HL-60 (cell line): ENCODE data around the gene SNTG2.

Experiments
- DNase-seq, 2 experiments: peaks; one replicate each; pipeline ENCODE4 v3.0.0-alpha.2; 2010 to 2020; ENCODE audit warnings: low read depth in 1 of 2, low spot score in 1 of 2
- H3K27ac ChIP-seq: fragments of 250-450 bp; sonication (Bioruptor Pico); replicated peaks from 2 replicates; pipeline ENCODE4 v1.5.1; 2020; ENCODE audit warnings: mild to moderate bottlenecking, moderate library complexity
- H3K27me3 ChIP-seq: fragments of 250-450 bp; sonication (Bioruptor Pico); 2 replicates; pipeline ENCODE4 v1.5.1; 2021; ENCODE audit warnings: mild to moderate bottlenecking, moderate library complexity; ENCODE audit not compliant: insufficient read depth, poor library complexity, severe bottlenecking
- H3K4me3 ChIP-seq: replicated peaks from 2 replicates; pipeline ENCODE4 v1.5.1; 2011; ENCODE audit warnings: mild to moderate bottlenecking, control low read depth, low read length; ENCODE audit not compliant: insufficient read depth
- CTCF ChIP-seq: IDR thresholded peaks from one replicate; pipeline ENCODE4 v1.5.1; 2011; ENCODE audit warnings: low read length, control low read depth, inconsistent platforms; ENCODE audit not compliant: insufficient read depth
- GABPA ChIP-seq: IDR thresholded peaks from 2 replicates; pipeline ENCODE4 v1.6.1; 2012; ENCODE audit warnings: low read depth
- POLR2AphosphoS5 ChIP-seq: IDR thresholded peaks from 2 replicates; pipeline ENCODE4 v1.6.1; 2012; ENCODE audit warnings: low read depth
- REST ChIP-seq: IDR thresholded peaks from 2 replicates; pipeline ENCODE4 v1.6.1; 2012; ENCODE audit warnings: low read depth; ENCODE audit not compliant: insufficient replicate concordance
- SPI1 ChIP-seq: IDR thresholded peaks from 2 replicates; pipeline ENCODE4 v1.6.1; 2012; ENCODE audit warnings: low read depth, mild to moderate bottlenecking, borderline replicate concordance

SNTG2 gene

GRCh38 chr2:974502-974901, 23.9 kb downstream of the SNTG2 start:
- Histone ChIP-seq H3K27me3 (no peaks in the 10 kb centered on the region), H3K27ac (no peak overlapping the region), H3K4me3 (no peak overlapping the region)
- no peak for DNase-seq
- no peak for TF ChIP-seq REST
- TF ChIP-seq GABPA: no peak
- TF ChIP-seq SPI1: no peak

- no peak for DNase-seq
- no peaks in the 10 kb centered on the region for H3K27me3 ChIP-seq
- no peak overlapping the region for H3K4me3 ChIP-seq
- no peak overlapping the region for H3K27ac ChIP-seq
- no peak for TF ChIP-seq GABPA
- no peak for TF ChIP-seq CTCF
- TF ChIP-seq SPI1: no peak
- TF ChIP-seq REST: no peak
Measured at GRCh38 chr2:975095-975494, 24.4 kb downstream of the SNTG2 start.

GRCh38 chr2:979069-979928, 28.6 kb downstream of the SNTG2 start:
- Histone ChIP-seq H3K4me3 (no peak overlapping the region), H3K27ac (no peak overlapping the region), H3K27me3 (peaks cover under 1% of the 10 kb centered on the region)
- DNase-seq: no peak
- no peak for TF ChIP-seq POLR2AphosphoS5
- TF ChIP-seq REST: no peak
- no peak for TF ChIP-seq GABPA
- TF ChIP-seq SPI1: no peak
- no peak for TF ChIP-seq CTCF
